Activated gamma-delta T cell treated with anti-CD3 and anti-CD28 coated beads, Interleukin-2, amount 50 U/mL, for 16 hours (primary cell): ENCODE data around the gene MDM4.

Experiments used
- DNase-seq: peaks from one replicate; pipeline ENCODE4 v3.0.0-alpha.2; 2020; ENCODE audit warnings: low read depth

MDM4 gene

GRCh38 chr1:204578867-204579664, 62.9 kb downstream of the MDM4 start:
- DNase-seq = no peak

GRCh38 chr1:204579681-204580080, 63.5 kb downstream of the MDM4 start:
- DNase-seq = no peak

- no peak for DNase-seq
Measured at GRCh38 chr1:204580862-204581261, 64.7 kb downstream of the MDM4 start.

GRCh38 chr1:204581759-204582158, 65.6 kb downstream of the MDM4 start:
- no peak for DNase-seq

- no peak for DNase-seq
Measured at GRCh38 chr1:204583909-204584632, 67.9 kb downstream of the MDM4 start.

GRCh38 chr1:204584699-204585372, 68.6 kb downstream of the MDM4 start:
- no peak for DNase-seq

- no peak for DNase-seq
Measured at GRCh38 chr1:204587621-204588020, 71.4 kb downstream of the MDM4 start.

GRCh38 chr1:204588826-204589225, 72.6 kb downstream of the MDM4 start:
- DNase-seq = no peak

GRCh38 chr1:204589409-204590038, 73.3 kb downstream of the MDM4 start:
- no peak for DNase-seq

GRCh38 chr1:204591473-204592090, 75.4 kb downstream of the MDM4 start:
- no peak for DNase-seq

GRCh38 chr1:204592246-204592948, 76.2 kb downstream of the MDM4 start:
- DNase-seq = no peak

- DNase-seq = no peak
Measured at GRCh38 chr1:204598319-204598969, 82.2 kb downstream of the MDM4 start.

- DNase-seq = no peak
Measured at GRCh38 chr1:204599098-204599497, 82.9 kb downstream of the MDM4 start.

- DNase-seq = no peak
Measured at GRCh38 chr1:204599596-204599995, 83.4 kb downstream of the MDM4 start.

GRCh38 chr1:204600203-204600602, 84.0 kb downstream of the MDM4 start:
- no peak for DNase-seq

GRCh38 chr1:204600968-204601367, 84.8 kb downstream of the MDM4 start:
- no peak for DNase-seq

GRCh38 chr1:204602111-204602579, 85.9 kb downstream of the MDM4 start:
- no peak for DNase-seq

- no peak for DNase-seq
Measured at GRCh38 chr1:204602871-204603542, 86.8 kb downstream of the MDM4 start.

- DNase-seq = no peak
Measured at GRCh38 chr1:204605791-204606190, 89.6 kb downstream of the MDM4 start.
